GM10248 (cell line): Measurements from ENCODE around the gene OR13A1.
"Not testable (repeated sequence)": the region's sequence is repeated elsewhere in the genome, so short reads cannot be mapped to it uniquely, and the experiment has no call there.

Experiments used
- CTCF ChIA-PET: fragments of 300-600 bp; sonication (Branson Sonifier 250); formaldehyde crosslinking; extraction: SDS; loops from one replicate; lab custom pipeline; 2021; ENCODE audit warnings: antibody characterized with exemption; lab: Yijun Ruan, JAX
- POLR2A ChIA-PET: fragments of 350-650 bp; sonication (Branson Sonifier 250); formaldehyde crosslinking; extraction: SDS; loops from one replicate; lab custom pipeline; 2020; ENCODE audit warnings: antibody characterized with exemption; lab: Yijun Ruan, JAX
- DNase-seq: peaks from one replicate; pipeline ENCODE4 v3.0.0; 2012; ENCODE audit errors: extremely low spot score
- CTCF ChIP-seq: IDR thresholded peaks from 2 replicates; pipeline ENCODE4 v1.5.1; 2012; ENCODE audit warnings: mild to moderate bottlenecking, low read depth; ENCODE audit errors: extremely low read depth, missing control alignments, control extremely low read depth

OR13A1 gene

DNA sequence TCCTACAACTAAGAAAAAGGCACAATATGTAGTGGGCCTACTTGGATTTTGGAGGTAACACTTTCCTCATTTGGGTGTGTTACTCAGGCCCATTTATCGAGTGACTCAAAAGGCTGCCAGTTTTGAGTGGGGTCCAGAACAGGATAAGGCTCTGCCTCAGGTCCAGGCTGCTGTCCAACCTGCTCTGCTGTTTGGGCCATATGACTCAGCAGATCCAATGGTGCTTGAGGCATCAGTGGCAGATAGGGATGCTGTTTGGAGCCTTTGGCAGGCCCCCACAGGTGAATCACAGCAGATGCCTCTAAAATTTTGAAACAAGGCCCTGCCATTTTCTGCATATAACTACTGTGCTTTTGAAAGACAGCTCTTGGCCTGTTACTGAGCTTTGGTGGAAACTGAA, 24.5 kb upstream of the OR13A1 start:
- no peak for TF ChIP-seq CTCF
- no peak for DNase-seq
- POLR2A ChIA-PET: no interaction called here
- CTCF ChIA-PET: no interaction called here

DNA sequence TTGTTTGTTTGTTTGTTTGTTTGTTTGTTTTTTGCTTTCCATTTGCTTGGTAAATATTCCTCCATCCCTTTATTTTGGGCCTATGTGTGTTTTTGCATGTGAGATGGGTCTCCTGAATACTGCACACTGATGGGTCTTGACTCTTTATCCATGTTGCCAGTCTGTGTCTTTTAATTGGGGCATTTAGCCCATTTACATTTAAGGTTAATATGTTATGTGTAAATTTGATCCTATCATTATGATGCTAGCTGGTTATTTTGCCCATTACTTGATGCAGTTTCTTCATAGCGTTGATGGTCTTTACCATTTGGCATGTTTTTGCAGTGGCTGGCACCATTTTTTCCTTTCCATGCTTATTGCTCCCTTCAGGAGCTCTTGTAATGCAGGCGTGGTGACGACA, 16.4 kb upstream of the OR13A1 start:
- DNase-seq, POLR2A ChIA-PET, CTCF ChIA-PET: not testable (repeated sequence)

GRCh38 chr10:45326864-45327263, 11.5 kb upstream of the OR13A1 start:
- POLR2A ChIA-PET, CTCF ChIA-PET, DNase-seq: not testable (repeated sequence)

DNA sequence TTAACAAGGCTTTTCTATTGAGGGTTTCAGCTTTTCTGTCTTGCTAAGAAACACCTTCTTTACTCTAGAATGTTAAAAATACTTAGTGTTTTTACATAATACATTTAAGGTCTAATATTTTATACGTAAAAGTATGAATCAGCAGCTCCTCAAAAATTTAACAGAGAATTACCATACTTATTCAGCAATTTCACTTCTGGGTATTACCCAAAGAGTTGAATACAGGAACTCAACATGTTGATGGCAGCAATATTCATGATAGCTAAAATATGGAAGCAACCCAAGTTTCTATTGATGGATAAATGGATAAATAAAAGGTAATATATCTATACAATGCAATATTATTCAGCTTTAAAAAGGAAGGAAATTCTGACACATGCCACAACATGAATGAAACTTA, 9.7 kb upstream of the OR13A1 start:
- ChIA-PET CTCF (interaction anchor here (1.3 kb wide), 1 partner anchor 8 kb away, joined by 3 read pairs; no protein-coding TSS in a partner anchor), POLR2A (no interaction called here)
- DNase-seq: no peak
- TF ChIP-seq CTCF: no peak

GRCh38 chr10:45319702-45320101, 4.3 kb upstream of the OR13A1 start:
- no peak for DNase-seq

GRCh38 chr10:45313264-45313873, 2.0 kb downstream of the OR13A1 start:
- CTCF ChIA-PET: interaction anchor here (0.9 to 1.3 kb wide), 2 partner anchors 12 to 32 kb away, joined by 3 read pairs; no protein-coding TSS in a partner anchor
- no peak for TF ChIP-seq CTCF
- no peak for DNase-seq
- POLR2A ChIA-PET: no interaction called here

More at GRCh38 chr10:45319702-45320101, 4.3 kb upstream of the OR13A1 start:
- no peak for TF ChIP-seq CTCF
- POLR2A ChIA-PET: no interaction called here
- CTCF ChIA-PET: no interaction called here

DNA sequence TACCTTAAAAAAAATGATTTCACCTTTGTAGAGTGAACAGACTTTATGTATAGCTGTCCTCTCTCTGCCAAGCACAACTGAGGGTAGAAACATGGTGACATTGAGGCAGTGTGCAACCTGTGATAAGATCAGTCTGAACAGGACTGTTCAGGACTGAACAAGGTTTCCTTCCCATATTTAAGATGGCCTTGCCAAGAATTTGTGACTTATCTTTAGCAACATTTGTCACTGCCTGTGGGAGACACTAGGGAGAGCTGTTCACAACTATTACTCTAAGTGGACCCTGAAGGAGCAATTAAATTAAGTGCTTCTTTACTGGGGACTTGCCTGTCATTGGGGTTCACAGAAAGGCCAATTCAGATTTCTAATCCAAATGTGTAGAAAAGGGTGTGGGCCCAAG, 6.7 kb downstream of the OR13A1 start:
- TF ChIP-seq CTCF: peak; percentile 21
- ChIA-PET POLR2A (no interaction called here), CTCF (interaction anchor here (1.0 to 1.6 kb wide), 2 partner anchors 17 to 21 kb away, joined by 4 read pairs; no protein-coding TSS in a partner anchor)
- DNase-seq: no peak

- POLR2A ChIA-PET: no interaction called here
- no peak for TF ChIP-seq CTCF
- DNase-seq: no peak
- CTCF ChIA-PET: interaction anchor here (1.6 kb wide), 2 partner anchors 10 to 15 kb away, joined by 3 to 4 read pairs; no protein-coding TSS in a partner anchor
These were observed 12.8 kb downstream of the OR13A1 start for GRCh38 chr10:45302573-45302972.

GRCh38 chr10:45298341-45298955, 17.0 kb downstream of the OR13A1 start:
- POLR2A ChIA-PET, DNase-seq, CTCF ChIA-PET: not testable (repeated sequence)
